GM19438 (cell line): Measurements from ENCODE around the gene PHKA2.

Experiments
- ATAC-seq: cut with Tn5 transposase; IDR thresholded peaks from one replicate; pipeline ENCODE4 v1.9.1; 2021; ENCODE audit warnings: low read depth; ENCODE audit not compliant: unreplicated experiment

Gene PHKA2

DNA sequence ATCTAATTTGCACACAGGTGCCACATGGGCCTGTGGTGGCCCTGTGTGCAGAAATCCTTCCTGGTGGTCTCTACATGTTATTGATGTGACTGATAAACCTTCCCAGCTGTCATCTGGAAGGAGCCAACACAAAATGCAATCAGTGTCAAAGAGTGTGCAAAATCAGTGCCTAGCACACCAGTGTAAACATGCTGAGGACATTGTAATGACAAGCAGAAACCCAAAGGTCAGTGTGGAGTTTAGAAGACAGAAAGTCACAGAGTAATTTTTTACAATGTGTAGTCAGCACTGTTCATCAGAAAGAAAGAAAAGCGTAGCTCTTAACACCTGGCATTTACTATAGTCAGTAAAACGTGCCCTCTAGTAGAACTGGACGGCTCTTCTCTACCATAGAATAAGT is 50.3 kb downstream of the PHKA2 start:
- no peak for ATAC-seq

DNA sequence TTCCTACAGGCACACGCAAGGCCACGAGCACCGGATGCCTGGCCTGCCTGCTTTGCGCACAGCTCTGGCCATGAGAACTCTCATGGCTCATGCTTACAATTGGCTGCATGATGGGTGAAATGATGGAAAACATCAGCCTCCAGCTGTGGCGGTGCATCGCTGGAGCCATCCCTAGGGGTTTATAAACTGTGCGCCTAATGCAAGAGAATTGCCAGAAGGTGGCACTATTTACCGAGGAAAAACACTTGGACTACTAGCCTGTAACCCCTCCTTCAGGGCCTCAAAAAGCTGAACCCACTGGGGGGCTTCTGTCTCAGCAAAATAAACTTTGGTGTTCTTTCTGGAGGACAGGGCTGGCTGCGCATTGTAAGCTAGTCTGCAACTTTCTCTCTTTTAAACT is 51.9 kb downstream of the PHKA2 start:
- ATAC-seq = no peak

DNA sequence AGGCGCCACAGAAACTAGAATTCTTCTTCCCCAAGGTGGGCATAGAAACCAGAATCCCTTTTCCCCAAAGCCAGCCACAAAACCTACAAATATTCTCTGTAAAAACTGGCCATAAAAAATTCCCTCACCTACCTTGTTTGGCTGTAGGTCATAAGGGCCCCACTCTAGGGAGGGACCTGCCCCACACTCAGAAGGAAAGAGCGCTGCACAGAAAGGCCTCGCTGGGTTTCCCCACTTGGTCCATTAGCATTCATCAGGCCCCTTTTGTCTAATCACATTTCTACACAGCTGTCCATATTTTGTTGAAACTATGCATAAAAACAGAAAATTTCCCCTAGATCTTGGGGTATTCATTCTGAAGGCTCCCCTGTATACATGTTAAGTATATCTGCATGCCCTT is 54.1 kb downstream of the PHKA2 start:
- no peak for ATAC-seq

DNA sequence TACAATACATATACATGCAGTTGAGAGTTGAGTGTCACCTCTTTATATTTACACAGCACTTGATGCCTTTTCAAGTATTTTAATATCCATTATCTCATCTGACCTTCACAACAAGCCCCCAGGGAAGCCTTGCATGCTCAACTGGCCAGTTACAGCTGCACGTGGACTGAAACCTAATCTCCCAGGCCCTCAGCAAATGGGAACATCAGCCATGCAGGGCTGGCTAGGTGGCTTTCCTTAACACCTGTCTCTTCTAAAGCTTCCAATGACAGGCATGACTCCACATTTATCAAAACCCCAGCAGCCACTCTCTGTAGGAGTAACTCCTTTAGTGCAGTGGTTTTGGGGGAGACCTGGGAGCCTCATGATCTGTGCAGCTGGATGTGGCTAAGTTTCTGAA is 56.4 kb downstream of the PHKA2 start:
- no peak for ATAC-seq

DNA sequence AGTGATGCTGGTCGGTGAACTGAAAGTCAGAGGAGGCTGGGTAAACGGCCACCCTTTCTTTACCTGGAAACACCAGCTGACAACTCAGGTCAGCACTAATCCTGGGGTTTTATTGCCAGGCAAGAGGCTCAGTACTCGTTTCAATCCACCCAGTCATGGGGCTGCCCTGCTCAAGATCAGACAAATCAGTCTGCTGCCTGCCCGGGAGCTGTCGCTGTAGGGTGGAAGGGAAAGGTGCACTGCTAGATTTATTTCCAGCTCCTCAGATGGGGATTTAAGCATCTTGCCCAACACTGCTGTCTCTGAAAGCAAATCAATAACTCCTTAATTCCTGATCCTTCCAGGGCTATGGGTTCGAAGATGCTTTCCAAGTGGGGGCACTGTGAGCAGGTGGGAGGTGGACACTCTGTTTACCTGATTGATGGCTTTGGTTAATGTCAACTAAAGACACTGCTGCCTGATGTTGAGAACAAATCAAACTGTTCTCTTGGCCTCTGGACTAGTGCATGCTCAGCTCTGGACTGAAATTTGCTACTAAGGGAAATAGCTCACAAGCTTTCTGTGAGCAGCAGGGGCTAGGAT is 59.3 kb downstream of the PHKA2 start:
- no peak for ATAC-seq

DNA sequence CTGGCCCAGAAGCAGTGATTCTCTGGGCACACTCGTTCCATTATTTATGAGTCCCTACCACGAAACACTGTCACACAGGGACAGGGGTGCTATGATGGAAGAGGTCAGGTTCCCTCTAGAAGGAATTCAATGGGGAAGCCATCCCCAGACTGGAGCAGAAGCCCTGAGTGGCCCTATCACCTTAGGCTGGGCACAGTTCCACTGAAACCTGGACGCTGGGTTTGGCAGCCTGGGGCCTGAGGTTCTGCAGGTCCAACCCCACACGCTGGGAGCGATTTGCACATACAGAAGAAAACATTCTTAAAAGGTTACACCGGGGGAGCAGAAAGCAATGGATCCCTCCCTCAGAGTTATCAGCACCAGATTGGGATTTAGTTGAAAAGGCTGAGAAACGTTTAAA is 63.3 kb downstream of the PHKA2 start:
- no peak for ATAC-seq

DNA sequence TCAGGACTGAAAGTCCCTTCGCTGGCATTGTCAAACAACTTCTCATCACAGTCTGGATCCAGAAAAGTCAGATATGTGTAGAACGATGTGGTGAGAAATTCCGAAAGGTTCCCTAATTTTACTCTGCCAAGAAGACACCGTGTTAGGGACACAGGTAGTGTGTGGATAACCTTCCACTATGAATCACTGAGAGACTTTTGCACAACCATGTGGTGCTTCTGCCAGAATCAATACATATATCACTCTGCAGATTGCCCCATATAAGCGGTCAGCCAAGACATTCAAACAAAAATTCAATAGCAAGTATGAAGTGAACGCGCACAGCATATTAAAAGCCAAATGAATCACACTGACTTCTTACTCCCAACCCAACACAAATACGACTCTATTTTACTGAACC is 63.8 kb downstream of the PHKA2 start:
- no peak for ATAC-seq

DNA sequence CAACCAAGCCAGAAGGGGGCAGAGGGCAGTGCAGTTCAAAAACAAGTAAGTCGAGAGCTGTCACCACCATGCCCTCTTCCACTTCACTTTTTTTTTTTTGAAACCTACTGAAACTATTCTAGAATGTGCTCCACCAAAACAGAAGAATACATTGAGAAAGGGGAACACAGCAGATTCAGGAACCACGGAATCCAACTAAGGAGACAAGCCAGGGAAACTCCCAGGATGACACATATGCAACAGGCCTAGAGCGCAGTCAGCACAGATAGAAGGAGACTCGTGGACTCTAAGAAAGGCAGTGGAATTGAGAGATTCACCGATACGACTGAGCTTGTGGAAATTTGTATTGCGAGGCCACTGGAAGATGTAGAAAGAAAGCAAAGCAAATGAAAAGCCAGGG is 66.1 kb downstream of the PHKA2 start:
- ATAC-seq = no peak

DNA sequence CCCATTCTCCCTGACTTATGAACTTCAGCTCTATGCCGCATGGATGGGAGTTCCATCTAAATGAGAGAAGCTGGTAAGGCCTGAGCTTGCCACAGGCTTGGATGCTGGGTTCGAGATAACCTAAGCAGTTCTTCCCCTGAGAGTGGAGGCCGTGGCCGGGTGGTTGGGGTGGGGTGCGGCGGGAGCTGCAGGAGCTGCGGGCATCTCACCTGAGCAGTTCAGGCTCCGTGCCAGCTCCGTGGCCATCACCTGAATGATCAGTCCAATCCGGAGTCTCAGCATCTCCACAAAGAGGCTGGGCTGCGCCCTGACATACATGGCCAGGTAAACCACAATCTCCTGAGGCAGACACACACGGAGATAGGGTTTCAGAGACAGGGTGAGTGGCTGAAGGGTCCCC is 77.6 kb downstream of the PHKA2 start:
- ATAC-seq = no peak

DNA sequence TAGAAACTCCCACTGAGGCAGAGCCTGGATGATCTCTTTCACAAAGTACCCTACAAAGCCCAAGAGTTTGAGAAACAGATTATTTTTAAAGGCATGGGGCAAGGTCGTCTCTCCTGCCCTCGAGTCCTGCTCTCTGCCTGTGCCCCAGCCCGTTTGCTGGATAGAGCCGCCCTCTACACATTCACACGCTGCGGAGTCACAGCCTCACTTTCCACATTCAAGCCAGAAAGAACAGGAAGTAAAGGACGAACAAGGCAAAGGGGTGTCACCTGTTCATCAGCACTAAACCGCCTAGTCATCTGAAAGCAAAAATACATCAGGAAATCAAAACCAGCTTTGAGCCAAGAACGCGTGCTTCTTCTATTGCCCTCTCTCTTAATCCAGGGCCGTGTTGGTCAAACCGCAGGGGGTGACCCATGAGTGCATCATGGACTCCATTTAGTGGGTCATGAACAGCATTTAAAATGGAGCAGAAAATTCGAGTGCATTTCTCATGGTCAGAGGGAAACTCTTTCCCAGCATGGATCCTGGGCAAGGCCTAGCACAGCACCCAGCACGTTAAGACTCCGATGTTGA is 83.4 kb downstream of the PHKA2 start:
- ATAC-seq = no peak

DNA sequence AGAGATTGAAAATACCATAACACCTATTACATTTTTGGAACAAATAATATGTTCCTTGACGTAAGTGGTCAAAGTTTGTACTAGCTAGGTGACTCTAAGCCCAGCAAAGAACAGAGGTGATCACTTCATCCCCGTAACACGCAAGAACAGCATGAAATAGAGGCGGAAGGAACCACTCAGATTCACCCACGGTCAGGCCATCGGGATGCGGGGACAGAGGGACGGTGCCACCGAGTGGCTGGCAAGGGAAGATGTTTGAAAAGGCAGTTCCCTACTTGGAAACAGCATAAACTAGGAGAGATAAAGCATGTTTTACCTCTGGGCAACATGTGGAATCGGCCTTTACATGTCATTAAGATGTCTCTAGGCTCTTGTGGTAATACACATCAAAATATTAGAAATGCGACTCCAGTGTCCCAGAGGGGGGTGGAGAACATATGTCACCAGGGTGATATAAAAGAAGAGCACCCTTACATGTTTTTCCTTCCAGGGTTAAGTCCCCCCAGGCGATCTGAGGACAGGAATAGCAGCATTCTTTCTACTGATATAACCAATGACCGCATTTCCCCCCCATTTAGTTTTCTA is 84.0 kb downstream of the PHKA2 start:
- no peak for ATAC-seq

DNA sequence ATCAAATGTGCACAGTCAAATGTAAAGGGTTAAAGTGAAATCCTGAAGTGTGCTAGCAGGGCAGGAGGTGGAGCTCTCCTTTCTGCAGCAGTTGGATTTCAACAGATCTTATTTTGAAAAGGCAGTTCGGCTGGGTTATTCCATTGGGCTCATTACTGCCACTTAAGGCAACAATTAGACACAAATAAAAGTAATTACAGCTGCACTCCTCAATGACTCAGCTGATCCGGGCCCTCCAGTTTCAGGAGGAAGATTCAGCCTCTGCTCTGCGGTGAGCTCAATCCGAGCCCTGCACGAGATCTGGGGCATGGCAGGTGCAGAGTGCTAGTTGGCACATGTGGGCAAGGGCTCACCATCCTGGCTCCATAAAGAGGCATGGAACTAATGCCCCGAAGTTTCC is 85.4 kb downstream of the PHKA2 start:
- no peak for ATAC-seq

DNA sequence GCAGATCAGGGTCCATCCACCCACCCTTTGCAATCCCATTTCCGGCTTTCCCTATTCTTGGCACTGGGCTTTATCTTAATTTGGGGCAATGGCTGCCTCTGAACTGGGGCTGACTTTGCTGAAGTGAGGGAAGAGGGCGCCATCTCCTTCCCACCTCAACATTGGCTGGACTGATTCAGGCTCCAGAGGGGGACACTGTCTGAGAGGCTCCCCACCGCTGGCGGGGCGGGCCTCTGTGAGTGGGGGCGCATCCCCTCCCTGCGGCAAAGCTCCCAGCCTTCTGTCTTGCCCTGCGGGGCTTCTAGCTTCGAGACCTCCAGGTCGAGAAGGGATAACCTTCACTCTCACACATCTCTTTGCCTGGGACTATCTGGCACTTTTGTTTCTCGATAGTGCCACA is 85.8 kb downstream of the PHKA2 start:
- ATAC-seq = no peak

DNA sequence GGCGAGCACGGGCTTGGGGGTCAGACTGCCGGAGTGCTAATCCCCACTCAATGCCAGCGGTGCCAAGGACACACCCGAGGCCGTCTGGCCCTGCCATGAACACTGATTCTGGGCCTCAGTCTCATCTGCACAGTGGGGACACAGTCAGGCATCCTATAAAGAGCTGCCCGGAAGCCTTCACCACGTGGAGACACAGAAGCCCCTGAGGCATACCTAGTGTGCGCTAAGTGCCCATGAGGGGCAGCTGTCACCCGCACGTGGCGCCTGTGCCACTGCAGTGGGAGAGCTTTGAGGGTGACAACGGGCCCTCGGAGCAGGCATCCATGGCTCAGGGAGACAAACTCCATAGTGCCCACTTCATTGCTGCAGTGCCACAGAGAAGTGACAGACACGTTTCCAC is 86.3 kb downstream of the PHKA2 start:
- ATAC-seq = no peak

DNA sequence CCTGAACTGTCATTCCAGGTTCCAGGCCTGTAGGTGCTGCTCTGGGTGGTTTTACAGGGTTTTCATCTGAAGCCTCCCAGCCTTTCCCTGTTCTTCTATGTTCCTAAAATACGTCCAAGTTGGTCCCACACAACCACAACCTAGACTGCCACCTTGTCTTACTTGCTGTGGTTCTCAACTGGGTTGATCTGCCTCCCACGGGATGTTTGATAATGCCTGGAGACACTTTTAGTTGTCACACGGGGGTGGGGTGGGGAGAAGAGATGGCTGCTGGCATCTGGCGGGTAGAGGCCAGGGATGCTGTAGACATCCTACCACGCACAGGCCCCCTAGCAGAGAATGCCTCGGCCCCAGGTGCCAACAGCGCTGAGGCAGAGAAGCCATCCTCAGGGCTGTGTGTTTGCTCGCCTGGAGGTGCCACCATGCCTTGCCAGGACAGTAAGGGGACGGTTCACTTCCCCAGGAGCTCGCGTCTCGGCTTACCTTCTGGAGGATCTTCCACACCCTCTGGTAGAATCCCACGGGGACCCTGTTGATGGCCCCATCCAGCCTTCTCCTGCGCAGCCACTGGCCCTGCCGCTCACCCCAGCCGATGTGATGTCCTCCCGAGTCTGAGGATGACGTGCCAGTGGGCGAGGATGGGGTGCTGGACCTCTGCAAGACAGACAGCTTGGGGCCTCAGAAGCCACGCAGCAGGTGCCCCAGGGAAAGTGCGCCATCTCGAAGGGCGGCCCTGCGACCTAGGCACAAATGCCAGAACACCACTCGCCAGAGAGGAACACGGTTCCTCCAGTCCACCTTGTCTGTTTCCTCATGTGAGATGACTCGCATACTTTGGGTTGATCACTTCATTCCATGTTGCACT is 87.0 kb downstream of the PHKA2 start:
- ATAC-seq = no peak

DNA sequence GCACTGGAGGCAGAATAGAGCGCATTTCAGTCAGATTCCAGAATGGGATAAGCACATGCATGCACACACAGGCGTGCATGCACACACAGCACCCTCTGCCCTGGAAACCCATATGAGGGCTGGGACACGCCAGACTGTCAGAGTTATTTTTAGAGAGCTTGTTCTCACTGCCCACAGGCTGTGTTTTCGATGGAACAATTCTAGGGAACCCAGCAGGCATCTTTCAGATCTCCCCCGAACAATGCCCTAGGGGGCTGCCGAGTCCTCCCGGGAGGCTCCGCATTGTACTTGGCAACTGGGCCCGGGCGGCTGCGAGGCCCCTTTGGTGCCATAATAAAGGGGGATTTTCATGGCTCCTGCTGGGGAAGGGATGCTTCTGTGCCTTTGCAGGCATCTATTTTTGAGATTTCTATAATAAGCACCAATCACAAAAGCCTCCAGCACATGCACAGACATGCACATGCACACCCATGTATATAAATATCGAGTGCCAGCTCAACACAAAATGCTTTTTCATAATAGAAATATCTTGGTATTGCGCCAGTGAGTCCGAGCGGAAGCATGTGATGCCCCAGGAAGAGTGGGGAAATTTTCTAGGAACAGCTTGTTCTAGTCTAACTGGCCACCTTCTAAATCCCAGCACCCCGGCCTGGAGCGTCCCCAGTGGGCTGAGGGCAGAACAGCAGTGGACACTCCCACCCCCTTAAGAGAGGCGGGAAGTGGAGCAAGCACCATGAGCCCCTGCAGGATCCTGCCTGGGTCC is 88.5 kb downstream of the PHKA2 start:
- no peak for ATAC-seq

DNA sequence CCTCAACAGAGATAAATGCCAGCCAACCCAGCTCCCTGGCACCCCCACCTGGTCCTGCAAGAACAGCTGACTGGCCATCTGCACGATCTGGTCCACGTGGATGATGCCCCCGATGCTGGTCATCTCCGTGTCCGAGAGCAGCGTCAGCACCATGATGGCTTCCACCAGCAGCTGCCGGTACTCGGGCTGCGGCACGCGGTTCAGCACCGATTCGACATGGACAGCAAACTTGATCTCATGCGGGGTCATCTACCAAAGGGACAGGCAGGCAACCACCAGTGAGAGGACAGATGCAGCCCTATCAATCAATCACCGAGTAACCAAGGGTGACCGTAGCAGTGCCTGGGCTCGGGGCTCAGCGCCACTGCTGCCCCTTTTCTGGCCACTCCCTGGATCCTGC is 89.8 kb downstream of the PHKA2 start:
- ATAC-seq = no peak

DNA sequence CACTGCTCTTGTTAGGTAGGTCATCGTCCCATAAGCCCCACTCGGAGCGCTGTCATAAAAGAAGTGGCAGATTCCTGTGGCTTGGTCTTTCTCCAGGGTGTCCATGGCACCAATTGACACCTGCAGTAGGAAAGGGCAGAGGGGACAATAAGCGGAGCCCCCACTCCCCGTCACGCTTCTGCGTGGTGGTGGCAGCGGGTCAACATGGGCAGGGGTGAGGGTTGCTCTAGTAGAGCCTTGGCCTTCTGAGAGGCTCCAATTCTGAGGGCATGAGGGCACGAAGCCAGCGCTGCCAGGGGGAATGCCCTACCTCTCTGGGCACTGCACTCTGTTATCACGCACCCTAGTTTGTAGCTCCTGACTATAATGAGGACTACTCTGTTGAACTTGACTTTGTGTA is 90.4 kb downstream of the PHKA2 start:
- no peak for ATAC-seq

DNA sequence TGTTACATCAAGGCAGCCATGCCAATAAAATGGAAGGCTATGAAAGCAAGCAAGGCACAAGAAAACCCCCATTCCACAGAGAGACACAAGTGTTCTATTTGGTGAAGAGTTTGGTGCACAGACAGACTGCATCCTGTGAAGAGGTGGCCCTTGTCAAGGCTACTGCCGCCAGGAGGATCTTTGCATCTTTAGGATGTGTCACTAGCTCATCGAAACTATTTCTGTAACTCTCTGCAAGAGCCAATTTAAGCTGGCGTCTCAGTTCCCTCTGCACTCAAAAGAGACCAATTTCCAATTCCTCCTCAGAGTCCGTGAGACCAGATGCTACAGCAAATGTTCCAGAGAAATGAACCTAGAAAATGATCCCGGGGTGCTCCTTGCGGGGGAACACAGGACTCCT is 91.0 kb downstream of the PHKA2 start:
- no peak for ATAC-seq

DNA sequence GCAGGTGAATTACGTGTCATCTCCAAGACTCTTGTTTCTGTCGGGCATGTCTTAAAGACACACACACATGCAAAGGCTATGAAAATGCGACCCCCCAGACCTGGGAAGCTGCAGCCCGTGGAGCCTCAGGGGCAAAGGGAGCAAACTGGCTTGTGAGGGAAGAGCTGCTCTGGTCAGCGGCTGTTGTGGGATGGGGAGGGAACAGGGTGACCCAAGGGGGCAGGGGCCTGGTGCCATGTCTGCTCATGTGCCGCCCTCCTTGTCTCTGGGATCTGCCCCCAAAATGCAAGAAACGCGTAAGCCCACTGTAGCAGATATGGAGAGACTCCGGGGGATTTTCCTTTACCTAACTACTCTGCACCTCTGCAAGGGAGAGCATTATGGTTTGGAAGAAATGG is 92.4 kb downstream of the PHKA2 start:
- ATAC-seq = no peak
